Right ventricle myocardium inferior (tissue), 1 donor: ENCODE measurements around the gene KCNK3. TPM values are rescaled to one million over a fixed set of nuclear protein-coding genes. Genes with fewer than 3 reads are reported as not detected.

ENCODE experiments used
- total RNA-seq: library from RNA; stranded (reverse); fragmentation: NEBNext Ultra II Directional; extraction: Animal tissue kit (Norgen Biotek cat#: 25700); gene quantifications from one replicate; pipeline ENCODE4 v1.2.1, GENCODE V29; 2021
- donor health status: DM: no; HTN: yes; CAD: no; lungs with severe emphysema.

Gene KCNK3
- total RNA-seq, 1 donor from 2014 or later, result 4.5 TPM

Other genes with a start within 250 kb of the KCNK3 start
- 0.08 TPM for gene OTOF, start 214.6 kb upstream of the KCNK3 start, total RNA-seq
- gene CIB4, start 51.4 kb upstream of the KCNK3 start, total RNA-seq, result not detected
- 20.3 TPM for gene SLC35F6, start 71.6 kb downstream of the KCNK3 start, total RNA-seq
- gene CENPA, start 93.3 kb downstream of the KCNK3 start, total RNA-seq, result 0.65 TPM
- gene DPYSL5, start 155.4 kb downstream of the KCNK3 start, total RNA-seq, result not detected